Measurements from ENCODE around the gene HIF3A. TPM values are rescaled to one million over a fixed set of nuclear protein-coding genes. Genes with fewer than 3 reads are reported as not detected.

HIF3A gene
- total and polyA plus RNA-seq, 9 of the 15 experiments (the other 6 are each of a cell fraction or from before 2014, with no cell fraction given) = 0.29 TPM; not detected in 8

DNA sequence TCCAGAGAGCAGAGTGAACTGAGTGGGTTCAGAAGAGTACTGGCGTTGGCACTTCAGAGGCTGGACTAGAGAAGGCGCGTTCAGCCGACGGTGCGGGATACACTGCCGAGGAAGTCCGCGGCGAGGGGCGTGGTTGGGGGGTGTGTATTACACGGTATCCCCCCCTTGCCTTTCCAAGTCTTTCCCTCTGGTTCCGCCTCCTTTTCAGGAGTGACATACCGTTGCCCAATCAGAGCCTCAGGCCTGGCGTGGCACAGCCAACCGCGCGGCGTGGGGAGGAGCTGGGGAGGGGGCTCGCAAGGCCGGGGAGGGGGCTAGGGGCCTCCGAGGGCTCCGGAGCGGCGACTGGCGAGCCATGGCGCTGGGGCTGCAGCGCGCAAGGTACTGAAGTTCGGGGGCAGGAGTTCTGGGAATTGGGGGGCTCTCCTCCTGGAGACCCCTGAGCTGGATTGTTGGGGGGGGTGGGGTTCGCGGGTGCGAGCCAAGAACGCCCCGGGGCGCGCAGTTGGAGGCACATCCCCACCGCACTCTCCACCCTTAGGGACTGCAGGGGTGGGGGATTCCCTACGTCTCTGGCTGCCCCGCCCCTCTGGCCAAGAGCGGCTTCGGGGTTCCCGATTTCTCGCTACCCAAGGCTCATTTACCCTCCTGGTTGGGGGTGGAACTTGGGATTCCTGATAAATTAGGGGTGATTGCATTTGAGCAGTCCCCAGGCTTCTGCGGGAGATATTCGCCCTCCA, at the start of gene HIF3A (continued):
- TF ChIP-seq L3MBTL2 (IDR thresholded peaks at IDR 0.05) = no peak
- TF ChIP-seq DMBX1 (CRISPR knock-in tag; IDR thresholded peaks at IDR 0.05; ENCODE audit: borderline replicate concordance) = no peak
- TF ChIP-seq CREM (IDR thresholded peaks at IDR 0.05; ENCODE audit: low read depth) = no peak
- TF ChIP-seq, protein P1, sequence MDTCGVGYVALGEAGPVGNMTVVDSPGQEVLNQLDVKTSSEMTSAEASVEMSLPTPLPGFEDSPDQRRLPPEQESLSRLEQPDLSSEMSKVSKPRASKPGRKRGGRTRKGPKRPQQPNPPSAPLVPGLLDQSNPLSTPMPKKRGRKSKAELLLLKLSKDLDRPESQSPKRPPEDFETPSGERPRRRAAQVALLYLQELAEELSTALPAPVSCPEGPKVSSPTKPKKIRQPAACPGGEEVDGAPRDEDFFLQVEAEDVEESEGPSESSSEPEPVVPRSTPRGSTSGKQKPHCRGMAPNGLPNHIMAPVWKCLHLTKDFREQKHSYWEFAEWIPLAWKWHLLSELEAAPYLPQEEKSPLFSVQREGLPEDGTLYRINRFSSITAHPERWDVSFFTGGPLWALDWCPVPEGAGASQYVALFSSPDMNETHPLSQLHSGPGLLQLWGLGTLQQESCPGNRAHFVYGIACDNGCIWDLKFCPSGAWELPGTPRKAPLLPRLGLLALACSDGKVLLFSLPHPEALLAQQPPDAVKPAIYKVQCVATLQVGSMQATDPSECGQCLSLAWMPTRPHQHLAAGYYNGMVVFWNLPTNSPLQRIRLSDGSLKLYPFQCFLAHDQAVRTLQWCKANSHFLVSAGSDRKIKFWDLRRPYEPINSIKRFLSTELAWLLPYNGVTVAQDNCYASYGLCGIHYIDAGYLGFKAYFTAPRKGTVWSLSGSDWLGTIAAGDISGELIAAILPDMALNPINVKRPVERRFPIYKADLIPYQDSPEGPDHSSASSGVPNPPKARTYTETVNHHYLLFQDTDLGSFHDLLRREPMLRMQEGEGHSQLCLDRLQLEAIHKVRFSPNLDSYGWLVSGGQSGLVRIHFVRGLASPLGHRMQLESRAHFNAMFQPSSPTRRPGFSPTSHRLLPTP (IDR thresholded peaks at IDR 0.05; ENCODE audit: borderline replicate concordance, extremely low read depth, insufficient read length) = no peak
- TF ChIP-seq, protein P2, sequence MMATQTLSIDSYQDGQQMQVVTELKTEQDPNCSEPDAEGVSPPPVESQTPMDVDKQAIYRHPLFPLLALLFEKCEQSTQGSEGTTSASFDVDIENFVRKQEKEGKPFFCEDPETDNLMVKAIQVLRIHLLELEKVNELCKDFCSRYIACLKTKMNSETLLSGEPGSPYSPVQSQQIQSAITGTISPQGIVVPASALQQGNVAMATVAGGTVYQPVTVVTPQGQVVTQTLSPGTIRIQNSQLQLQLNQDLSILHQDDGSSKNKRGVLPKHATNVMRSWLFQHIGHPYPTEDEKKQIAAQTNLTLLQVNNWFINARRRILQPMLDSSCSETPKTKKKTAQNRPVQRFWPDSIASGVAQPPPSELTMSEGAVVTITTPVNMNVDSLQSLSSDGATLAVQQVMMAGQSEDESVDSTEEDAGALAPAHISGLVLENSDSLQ (IDR thresholded peaks at IDR 0.05) = peak; percentile 89
- TF ChIP-seq RBM22 (IDR thresholded peaks at IDR 0.05; ENCODE audit: low read depth, low read length, poor library complexity, severe bottlenecking) = no peak
- no peak for TF ChIP-seq ZNF232 (CRISPR knock-in tag; IDR thresholded peaks at IDR 0.05)
- TF ChIP-seq ZNF445 (CRISPR knock-in tag; IDR thresholded peaks at IDR 0.05; ENCODE audit: low read depth) = no peak
- TF ChIP-seq ZNF146 (CRISPR knock-in tag; IDR thresholded peaks at IDR 0.05; ENCODE audit: unreplicated experiment) = no peak
- TF ChIP-seq, protein P3, sequence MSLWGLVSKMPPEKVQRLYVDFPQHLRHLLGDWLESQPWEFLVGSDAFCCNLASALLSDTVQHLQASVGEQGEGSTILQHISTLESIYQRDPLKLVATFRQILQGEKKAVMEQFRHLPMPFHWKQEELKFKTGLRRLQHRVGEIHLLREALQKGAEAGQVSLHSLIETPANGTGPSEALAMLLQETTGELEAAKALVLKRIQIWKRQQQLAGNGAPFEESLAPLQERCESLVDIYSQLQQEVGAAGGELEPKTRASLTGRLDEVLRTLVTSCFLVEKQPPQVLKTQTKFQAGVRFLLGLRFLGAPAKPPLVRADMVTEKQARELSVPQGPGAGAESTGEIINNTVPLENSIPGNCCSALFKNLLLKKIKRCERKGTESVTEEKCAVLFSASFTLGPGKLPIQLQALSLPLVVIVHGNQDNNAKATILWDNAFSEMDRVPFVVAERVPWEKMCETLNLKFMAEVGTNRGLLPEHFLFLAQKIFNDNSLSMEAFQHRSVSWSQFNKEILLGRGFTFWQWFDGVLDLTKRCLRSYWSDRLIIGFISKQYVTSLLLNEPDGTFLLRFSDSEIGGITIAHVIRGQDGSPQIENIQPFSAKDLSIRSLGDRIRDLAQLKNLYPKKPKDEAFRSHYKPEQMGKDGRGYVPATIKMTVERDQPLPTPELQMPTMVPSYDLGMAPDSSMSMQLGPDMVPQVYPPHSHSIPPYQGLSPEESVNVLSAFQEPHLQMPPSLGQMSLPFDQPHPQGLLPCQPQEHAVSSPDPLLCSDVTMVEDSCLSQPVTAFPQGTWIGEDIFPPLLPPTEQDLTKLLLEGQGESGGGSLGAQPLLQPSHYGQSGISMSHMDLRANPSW (CRISPR knock-in tag; IDR thresholded peaks at IDR 0.05) = no peak
- TF ChIP-seq, protein P4, sequence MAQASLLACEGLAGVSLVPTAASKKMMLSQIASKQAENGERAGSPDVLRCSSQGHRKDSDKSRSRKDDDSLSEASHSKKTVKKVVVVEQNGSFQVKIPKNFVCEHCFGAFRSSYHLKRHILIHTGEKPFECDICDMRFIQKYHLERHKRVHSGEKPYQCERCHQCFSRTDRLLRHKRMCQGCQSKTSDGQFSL (CRISPR knock-in tag; IDR thresholded peaks at IDR 0.05) = 0 out of 2 replicates have a peak, but pooled peaks have one; percentile 20
- TF ChIP-seq, protein P4 (tag; IDR thresholded peaks at IDR 0.05) = no peak
- TF ChIP-seq ILK (tag; IDR thresholded peaks at IDR 0.05; ENCODE audit: borderline replicate concordance, low read depth) = no peak
- no peak for TF ChIP-seq MECOM (CRISPR knock-in tag; IDR thresholded peaks at IDR 0.05)
- TF ChIP-seq NFYB (IDR thresholded peaks at IDR 0.05; ENCODE audit: extremely low read depth, insufficient read length) = peak; percentile 40
- peak; percentile 33; the same call in 1 of the 2 replicates for TF ChIP-seq ZBTB7A (IDR thresholded peaks at IDR 0.05; ENCODE audit: borderline replicate concordance, control insufficient read depth, low read depth, low read length)
